ENCODE results near the gene LRRC36.

LRRC36 gene

GRCh38 chr16:67302076-67302475 lies 24.5 kb upstream of the LRRC36 start:
- Histone ChIP-seq H3K36me3 (ENCODE audit: control insufficient read depth, low read length) (no peaks in the 10 kb centered on the region), H4K20me1 (ENCODE audit: control insufficient read depth, insufficient read depth, low read depth, low read length) (no peaks in the 10 kb centered on the region; the same call in 1 of the 2 replicates), H3K27ac (ENCODE audit: low read depth, low read length) (no peak overlapping the region), H3K4me2 (ENCODE audit: low read length) (no peak overlapping the region), H3K9me2 (replicated peaks; ENCODE audit: control insufficient read depth, low read length) (no peaks in the 10 kb centered on the region), H3K4me1 (ENCODE audit: control insufficient read depth, low read length) (no peaks in the 10 kb centered on the region), H3F3A (ENCODE audit: control insufficient read depth, insufficient read depth) (no peaks in the 10 kb centered on the region), H3K79me2 (ENCODE audit: control insufficient read depth, low read length) (no peaks in the 10 kb centered on the region), H3K27me3 (ENCODE audit: control insufficient read depth, low read length) (peaks cover 24% of the 10 kb centered on the region), H3K4me3 (ENCODE audit: low read length) (no peak overlapping the region), H3K9me3 (ENCODE audit: control insufficient read depth, insufficient read depth, low read length) (no peaks in the 10 kb centered on the region)
- TF ChIP-seq CTCF (IDR thresholded peaks at IDR 0.05; ENCODE audit: low read depth, low read length, poor library complexity, severe bottlenecking) (no peak), EZH2phosphoT487 (IDR thresholded peaks at IDR 0.05; ENCODE audit: borderline replicate concordance, low read length) (no peak)

GRCh38 chr16:67302970-67303369 lies 23.6 kb upstream of the LRRC36 start:
- Histone ChIP-seq H3K27me3 (ENCODE audit: control insufficient read depth, low read length) (peaks cover 20% of the 10 kb centered on the region), H4K20me1 (ENCODE audit: control insufficient read depth, insufficient read depth, low read depth, low read length) (no peaks in the 10 kb centered on the region; the same call in 1 of the 2 replicates), H3K79me2 (ENCODE audit: control insufficient read depth, low read length) (no peaks in the 10 kb centered on the region), H3K4me1 (ENCODE audit: control insufficient read depth, low read length) (no peaks in the 10 kb centered on the region), H3K4me2 (ENCODE audit: low read length) (no peak overlapping the region), H3K36me3 (ENCODE audit: control insufficient read depth, low read length) (no peaks in the 10 kb centered on the region), H3K4me3 (ENCODE audit: low read length) (no peak overlapping the region), H3K9me3 (ENCODE audit: control insufficient read depth, insufficient read depth, low read length) (no peaks in the 10 kb centered on the region), H3K27ac (ENCODE audit: low read depth, low read length) (no peak overlapping the region), H3F3A (ENCODE audit: control insufficient read depth, insufficient read depth) (no peaks in the 10 kb centered on the region), H3K9me2 (replicated peaks; ENCODE audit: control insufficient read depth, low read length) (no peaks in the 10 kb centered on the region)
- TF ChIP-seq EZH2phosphoT487 (IDR thresholded peaks at IDR 0.05; ENCODE audit: borderline replicate concordance, low read length) (no peak), CTCF (IDR thresholded peaks at IDR 0.05; ENCODE audit: low read depth, low read length, poor library complexity, severe bottlenecking) (no peak)

- H3K4me1 ChIP-seq (ENCODE audit: control insufficient read depth, low read length) = no peaks in the 10 kb centered on the region
- no peaks in the 10 kb centered on the region for H3K9me3 ChIP-seq (ENCODE audit: control insufficient read depth, insufficient read depth, low read length)
- H3K4me3 ChIP-seq (ENCODE audit: low read length) = no peak overlapping the region
- TF ChIP-seq EZH2phosphoT487 (IDR thresholded peaks at IDR 0.05; ENCODE audit: borderline replicate concordance, low read length) = no peak
- TF ChIP-seq CTCF (IDR thresholded peaks at IDR 0.05; ENCODE audit: low read depth, low read length, poor library complexity, severe bottlenecking) = no peak
- no peaks in the 10 kb centered on the region for H3K36me3 ChIP-seq (ENCODE audit: control insufficient read depth, low read length)
- no peak overlapping the region for H3K4me2 ChIP-seq (ENCODE audit: low read length)
- no peaks in the 10 kb centered on the region; the same call in 1 of the 2 replicates for H4K20me1 ChIP-seq (ENCODE audit: control insufficient read depth, insufficient read depth, low read depth, low read length)
- H3K79me2 ChIP-seq (ENCODE audit: control insufficient read depth, low read length) = no peaks in the 10 kb centered on the region
- H3K27ac ChIP-seq (ENCODE audit: low read depth, low read length) = no peak overlapping the region
- peaks cover 20% of the 10 kb centered on the region for H3K27me3 ChIP-seq (ENCODE audit: control insufficient read depth, low read length)
- no peaks in the 10 kb centered on the region for H3F3A ChIP-seq (ENCODE audit: control insufficient read depth, insufficient read depth)
- no peaks in the 10 kb centered on the region for H3K9me2 ChIP-seq (replicated peaks; ENCODE audit: control insufficient read depth, low read length)
These were observed 22.6 kb upstream of the LRRC36 start for GRCh38 chr16:67304020-67304419.
